SK-N-SH (cell line): ENCODE data around the gene MSN.

Experiments used
- EZH2phosphoT487 ChIP-seq: fragments of 200-600 bp; sonication (generic); IDR thresholded peaks from 2 replicates; pipeline ENCODE4 v1.6.1; 2017; ENCODE audit warnings: low read depth, mixed run types, mild to moderate bottlenecking, antibody characterized with exemption, moderate library complexity, borderline replicate concordance
- GABPA ChIP-seq: IDR thresholded peaks from 2 replicates; pipeline ENCODE4 v1.4.0; 2012; ENCODE audit warnings: low read depth, mild to moderate bottlenecking
- GATA2 ChIP-seq: sonication (generic); formaldehyde crosslinking; IDR thresholded peaks from 2 replicates; pipeline ENCODE4 v1.5.0; 2020; ENCODE audit warnings: mild to moderate bottlenecking, missing genetic modification reagents
- MAX ChIP-seq: IDR thresholded peaks from 2 replicates; pipeline ENCODE4 v1.4.0; 2012; ENCODE audit warnings: low read depth
- NFIC ChIP-seq: IDR thresholded peaks from 2 replicates; pipeline ENCODE4 v1.4.0; 2012; ENCODE audit warnings: borderline replicate concordance
- POLR2AphosphoS5 ChIP-seq: IDR thresholded peaks from 2 replicates; pipeline ENCODE4 v1.6.1; 2012; ENCODE audit warnings: low read depth, low read length
- RFX5 ChIP-seq: IDR thresholded peaks from 2 replicates; pipeline ENCODE4 v1.6.1; 2012; ENCODE audit warnings: mild to moderate bottlenecking, improper control_type of control experiment, low read length
- SMC3 ChIP-seq: IDR thresholded peaks from 2 replicates; pipeline ENCODE4 v1.6.1; 2012; ENCODE audit warnings: low read depth, low read length, improper control_type of control experiment
- TAF1 ChIP-seq: IDR thresholded peaks from 2 replicates; pipeline ENCODE4 v1.6.1; 2012; ENCODE audit warnings: low read depth, mild to moderate bottlenecking, low read length, moderate library complexity, borderline replicate concordance
- TF ChIP-seq, protein P1 (sequence below): fragments of 200-600 bp; sonication (generic); IDR thresholded peaks from 2 replicates; pipeline ENCODE4 v1.6.1; 2017; ENCODE audit warnings: antibody characterized with exemption, mild to moderate bottlenecking, moderate library complexity
- TF ChIP-seq, protein P2 (sequence below): IDR thresholded peaks from 2 replicates; pipeline ENCODE4 v1.6.1; 2012; ENCODE audit warnings: mild to moderate bottlenecking, low read depth, low read length, moderate library complexity
- TF ChIP-seq, protein P3 (sequence below): IDR thresholded peaks from 2 replicates; pipeline ENCODE4 v1.4.0; 2012; ENCODE audit warnings: low read depth, borderline replicate concordance

GRCh38 chrX:65635822-65636221, 31.6 kb upstream of the MSN start:
- TF ChIP-seq, protein P1, sequence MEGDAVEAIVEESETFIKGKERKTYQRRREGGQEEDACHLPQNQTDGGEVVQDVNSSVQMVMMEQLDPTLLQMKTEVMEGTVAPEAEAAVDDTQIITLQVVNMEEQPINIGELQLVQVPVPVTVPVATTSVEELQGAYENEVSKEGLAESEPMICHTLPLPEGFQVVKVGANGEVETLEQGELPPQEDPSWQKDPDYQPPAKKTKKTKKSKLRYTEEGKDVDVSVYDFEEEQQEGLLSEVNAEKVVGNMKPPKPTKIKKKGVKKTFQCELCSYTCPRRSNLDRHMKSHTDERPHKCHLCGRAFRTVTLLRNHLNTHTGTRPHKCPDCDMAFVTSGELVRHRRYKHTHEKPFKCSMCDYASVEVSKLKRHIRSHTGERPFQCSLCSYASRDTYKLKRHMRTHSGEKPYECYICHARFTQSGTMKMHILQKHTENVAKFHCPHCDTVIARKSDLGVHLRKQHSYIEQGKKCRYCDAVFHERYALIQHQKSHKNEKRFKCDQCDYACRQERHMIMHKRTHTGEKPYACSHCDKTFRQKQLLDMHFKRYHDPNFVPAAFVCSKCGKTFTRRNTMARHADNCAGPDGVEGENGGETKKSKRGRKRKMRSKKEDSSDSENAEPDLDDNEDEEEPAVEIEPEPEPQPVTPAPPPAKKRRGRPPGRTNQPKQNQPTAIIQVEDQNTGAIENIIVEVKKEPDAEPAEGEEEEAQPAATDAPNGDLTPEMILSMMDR: no peak
- no peak for TF ChIP-seq POLR2AphosphoS5
- TF ChIP-seq GATA2 (CRISPR knock-in tag): no peak
- TF ChIP-seq NFIC: no peak
- TF ChIP-seq TAF1: no peak
- no peak for TF ChIP-seq EZH2phosphoT487
- TF ChIP-seq, protein P2, sequence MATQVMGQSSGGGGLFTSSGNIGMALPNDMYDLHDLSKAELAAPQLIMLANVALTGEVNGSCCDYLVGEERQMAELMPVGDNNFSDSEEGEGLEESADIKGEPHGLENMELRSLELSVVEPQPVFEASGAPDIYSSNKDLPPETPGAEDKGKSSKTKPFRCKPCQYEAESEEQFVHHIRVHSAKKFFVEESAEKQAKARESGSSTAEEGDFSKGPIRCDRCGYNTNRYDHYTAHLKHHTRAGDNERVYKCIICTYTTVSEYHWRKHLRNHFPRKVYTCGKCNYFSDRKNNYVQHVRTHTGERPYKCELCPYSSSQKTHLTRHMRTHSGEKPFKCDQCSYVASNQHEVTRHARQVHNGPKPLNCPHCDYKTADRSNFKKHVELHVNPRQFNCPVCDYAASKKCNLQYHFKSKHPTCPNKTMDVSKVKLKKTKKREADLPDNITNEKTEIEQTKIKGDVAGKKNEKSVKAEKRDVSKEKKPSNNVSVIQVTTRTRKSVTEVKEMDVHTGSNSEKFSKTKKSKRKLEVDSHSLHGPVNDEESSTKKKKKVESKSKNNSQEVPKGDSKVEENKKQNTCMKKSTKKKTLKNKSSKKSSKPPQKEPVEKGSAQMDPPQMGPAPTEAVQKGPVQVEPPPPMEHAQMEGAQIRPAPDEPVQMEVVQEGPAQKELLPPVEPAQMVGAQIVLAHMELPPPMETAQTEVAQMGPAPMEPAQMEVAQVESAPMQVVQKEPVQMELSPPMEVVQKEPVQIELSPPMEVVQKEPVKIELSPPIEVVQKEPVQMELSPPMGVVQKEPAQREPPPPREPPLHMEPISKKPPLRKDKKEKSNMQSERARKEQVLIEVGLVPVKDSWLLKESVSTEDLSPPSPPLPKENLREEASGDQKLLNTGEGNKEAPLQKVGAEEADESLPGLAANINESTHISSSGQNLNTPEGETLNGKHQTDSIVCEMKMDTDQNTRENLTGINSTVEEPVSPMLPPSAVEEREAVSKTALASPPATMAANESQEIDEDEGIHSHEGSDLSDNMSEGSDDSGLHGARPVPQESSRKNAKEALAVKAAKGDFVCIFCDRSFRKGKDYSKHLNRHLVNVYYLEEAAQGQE: no peak
- TF ChIP-seq RFX5: no peak
- TF ChIP-seq MAX: no peak
- TF ChIP-seq SMC3: no peak
- TF ChIP-seq, protein P3, sequence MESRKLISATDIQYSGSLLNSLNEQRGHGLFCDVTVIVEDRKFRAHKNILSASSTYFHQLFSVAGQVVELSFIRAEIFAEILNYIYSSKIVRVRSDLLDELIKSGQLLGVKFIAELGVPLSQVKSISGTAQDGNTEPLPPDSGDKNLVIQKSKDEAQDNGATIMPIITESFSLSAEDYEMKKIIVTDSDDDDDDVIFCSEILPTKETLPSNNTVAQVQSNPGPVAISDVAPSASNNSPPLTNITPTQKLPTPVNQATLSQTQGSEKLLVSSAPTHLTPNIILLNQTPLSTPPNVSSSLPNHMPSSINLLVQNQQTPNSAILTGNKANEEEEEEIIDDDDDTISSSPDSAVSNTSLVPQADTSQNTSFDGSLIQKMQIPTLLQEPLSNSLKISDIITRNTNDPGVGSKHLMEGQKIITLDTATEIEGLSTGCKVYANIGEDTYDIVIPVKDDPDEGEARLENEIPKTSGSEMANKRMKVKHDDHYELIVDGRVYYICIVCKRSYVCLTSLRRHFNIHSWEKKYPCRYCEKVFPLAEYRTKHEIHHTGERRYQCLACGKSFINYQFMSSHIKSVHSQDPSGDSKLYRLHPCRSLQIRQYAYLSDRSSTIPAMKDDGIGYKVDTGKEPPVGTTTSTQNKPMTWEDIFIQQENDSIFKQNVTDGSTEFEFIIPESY: no peak
- TF ChIP-seq GABPA: no peak
